K562 (cell line): ENCODE results near the gene ST6GALNAC2. TPM values are rescaled to one million over a fixed set of nuclear protein-coding genes. Genes with fewer than 3 reads are reported as not detected.

ENCODE experiments used
- BCLAF1 ChIP-seq, 2 experiments: fragments of 450-650 bp in 1 of 2; IDR thresholded peaks; 2 replicates each; pipeline ENCODE4 v1.6.1; 2011 to 2017; ENCODE audit warnings: low read depth in 2 of 2, antibody characterized with exemption in 1 of 2, borderline replicate concordance in 1 of 2, low read length in 1 of 2, mild to moderate bottlenecking in 1 of 2, mixed read lengths in 1 of 2; ENCODE audit not compliant: control insufficient read depth in 1 of 2
- DIDO1 ChIP-seq: fragments of 450-650 bp; IDR thresholded peaks from 2 replicates; pipeline ENCODE4 v1.6.1; 2016; ENCODE audit warnings: low read depth, missing biosample characterization, missing genetic modification characterization
- ETV5 ChIP-seq: sonication (generic); formaldehyde crosslinking; IDR thresholded peaks from 2 replicates; pipeline ENCODE4 v1.4.0; 2020; ENCODE audit warnings: low read depth, mild to moderate bottlenecking, missing genetic modification reagents
- HLTF ChIP-seq: fragments of 450-650 bp; IDR thresholded peaks from 2 replicates; pipeline ENCODE4 v1.6.1; 2016
- POLR2B ChIP-seq: fragments of 450-650 bp; IDR thresholded peaks from 2 replicates; pipeline ENCODE4 v1.6.1; 2018; ENCODE audit warnings: low read depth; ENCODE audit not compliant: partially characterized antibody
- RBFOX2 ChIP-seq: fragments of 200-400 bp; formaldehyde crosslinking; IDR thresholded peaks from 2 replicates; pipeline ENCODE4 v1.6.1; 2017; ENCODE audit warnings: low read depth, mild to moderate bottlenecking, low read length, moderate library complexity
- RBM34 ChIP-seq: fragments of 200-400 bp; formaldehyde crosslinking; IDR thresholded peaks from 2 replicates; pipeline ENCODE4 v1.6.1; 2018; ENCODE audit warnings: low read length, borderline replicate concordance; ENCODE audit not compliant: insufficient read depth
- SOX6 ChIP-seq: fragments of 450-650 bp; IDR thresholded peaks from 2 replicates; pipeline ENCODE4 v1.6.1; 2014; ENCODE audit warnings: mild to moderate bottlenecking
- ZNF408 ChIP-seq: fragments of 250-450 bp; sonication (Bioruptor Pico); IDR thresholded peaks from 2 replicates; pipeline ENCODE4 v1.4.0; 2020; ENCODE audit warnings: low read depth, mild to moderate bottlenecking, moderate library complexity
- polyA plus RNA-seq, 8 experiments: library from polyadenylated mRNA; depleted of rRNA in 4 of 8; stranded (reverse) in 5 of 8; unstranded in 3 of 8; fragments of >200 nt; fragmentation: Nextera tagmentation in 2 of 8; fragmentation: Illumina TruSeq in 1 of 8; extraction: Ambion mirVana in 2 of 8; extraction: Trizol in 1 of 8; gene quantifications; 2 replicates each; pipeline versions ENCODE4 v1.2.1 to v1.2.3, GENCODE V29; 2011 to 2014; ENCODE audit warnings: inconsistent platforms in 1 of 8, missing spikeins in 1 of 8
- total RNA-seq, 7 experiments: library from RNA; depleted of rRNA in 6 of 7; stranded (reverse); fragments of >200 nt in 6 of 7; fragmentation: Illumina TruSeq in 2 of 7; extraction: Trizol in 2 of 7; gene quantifications; 2 replicates each; pipeline versions ENCODE4 v1.2.1 to v1.2.3, GENCODE V29; 2011 to 2021; ENCODE audit warnings: low replicate concordance in 1 of 7
- TF ChIP-seq, protein P1 (sequence below): fragments of 200-800 bp; sonication (Bioruptor generic); IDR thresholded peaks from 2 replicates; pipeline ENCODE4 v1.6.1; 2016; ENCODE audit warnings: missing genetic modification characterization, missing compliant biosample characterization
- TF ChIP-seq, protein P2 (sequence below): fragments of 450-650 bp; IDR thresholded peaks from 2 replicates; pipeline ENCODE4 v1.6.1; 2016; ENCODE audit warnings: low read depth

ST6GALNAC2 gene
- total and polyA plus RNA-seq, 9 of the 15 experiments (the other 6 are each of a cell fraction or from before 2014, with no cell fraction given): 0.18 TPM; not detected in 8

DNA sequence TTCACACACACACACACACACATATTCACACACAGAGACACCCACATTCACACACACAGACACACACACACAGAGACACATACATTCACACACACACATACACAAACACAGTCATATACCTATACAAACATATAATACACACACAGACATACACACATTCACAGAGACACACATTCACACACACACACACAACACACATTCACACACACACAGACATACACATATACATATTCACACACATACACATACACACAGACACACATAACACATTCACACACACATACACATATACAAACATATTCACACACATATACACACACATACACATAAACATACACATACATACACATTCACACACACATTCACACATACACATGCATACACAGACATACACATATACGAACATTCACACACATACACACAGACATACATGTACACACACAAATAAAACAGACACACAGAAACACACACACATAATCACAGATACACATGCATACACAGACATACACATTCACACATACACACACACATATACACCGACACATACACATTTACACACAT is 37.9 kb downstream of the ST6GALNAC2 start (continued):
- no peak for TF ChIP-seq RBM34
- TF ChIP-seq ZNF408 (CRISPR knock-in tag): no peak
- TF ChIP-seq ETV5 (CRISPR knock-in tag): no peak
- 0 out of 2 replicates have a peak, but pooled peaks have one; percentile 55 for TF ChIP-seq DIDO1
- peak; percentile 36 for TF ChIP-seq POLR2B
- TF ChIP-seq SOX6: no peak
- TF ChIP-seq, protein P1, sequence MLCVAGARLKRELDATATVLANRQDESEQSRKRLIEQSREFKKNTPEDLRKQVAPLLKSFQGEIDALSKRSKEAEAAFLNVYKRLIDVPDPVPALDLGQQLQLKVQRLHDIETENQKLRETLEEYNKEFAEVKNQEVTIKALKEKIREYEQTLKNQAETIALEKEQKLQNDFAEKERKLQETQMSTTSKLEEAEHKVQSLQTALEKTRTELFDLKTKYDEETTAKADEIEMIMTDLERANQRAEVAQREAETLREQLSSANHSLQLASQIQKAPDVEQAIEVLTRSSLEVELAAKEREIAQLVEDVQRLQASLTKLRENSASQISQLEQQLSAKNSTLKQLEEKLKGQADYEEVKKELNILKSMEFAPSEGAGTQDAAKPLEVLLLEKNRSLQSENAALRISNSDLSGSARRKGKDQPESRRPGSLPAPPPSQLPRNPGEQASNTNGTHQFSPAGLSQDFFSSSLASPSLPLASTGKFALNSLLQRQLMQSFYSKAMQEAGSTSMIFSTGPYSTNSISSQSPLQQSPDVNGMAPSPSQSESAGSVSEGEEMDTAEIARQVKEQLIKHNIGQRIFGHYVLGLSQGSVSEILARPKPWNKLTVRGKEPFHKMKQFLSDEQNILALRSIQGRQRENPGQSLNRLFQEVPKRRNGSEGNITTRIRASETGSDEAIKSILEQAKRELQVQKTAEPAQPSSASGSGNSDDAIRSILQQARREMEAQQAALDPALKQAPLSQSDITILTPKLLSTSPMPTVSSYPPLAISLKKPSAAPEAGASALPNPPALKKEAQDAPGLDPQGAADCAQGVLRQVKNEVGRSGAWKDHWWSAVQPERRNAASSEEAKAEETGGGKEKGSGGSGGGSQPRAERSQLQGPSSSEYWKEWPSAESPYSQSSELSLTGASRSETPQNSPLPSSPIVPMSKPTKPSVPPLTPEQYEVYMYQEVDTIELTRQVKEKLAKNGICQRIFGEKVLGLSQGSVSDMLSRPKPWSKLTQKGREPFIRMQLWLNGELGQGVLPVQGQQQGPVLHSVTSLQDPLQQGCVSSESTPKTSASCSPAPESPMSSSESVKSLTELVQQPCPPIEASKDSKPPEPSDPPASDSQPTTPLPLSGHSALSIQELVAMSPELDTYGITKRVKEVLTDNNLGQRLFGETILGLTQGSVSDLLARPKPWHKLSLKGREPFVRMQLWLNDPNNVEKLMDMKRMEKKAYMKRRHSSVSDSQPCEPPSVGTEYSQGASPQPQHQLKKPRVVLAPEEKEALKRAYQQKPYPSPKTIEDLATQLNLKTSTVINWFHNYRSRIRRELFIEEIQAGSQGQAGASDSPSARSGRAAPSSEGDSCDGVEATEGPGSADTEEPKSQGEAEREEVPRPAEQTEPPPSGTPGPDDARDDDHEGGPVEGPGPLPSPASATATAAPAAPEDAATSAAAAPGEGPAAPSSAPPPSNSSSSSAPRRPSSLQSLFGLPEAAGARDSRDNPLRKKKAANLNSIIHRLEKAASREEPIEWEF (CRISPR knock-in tag): no peak
- TF ChIP-seq, protein P2, sequence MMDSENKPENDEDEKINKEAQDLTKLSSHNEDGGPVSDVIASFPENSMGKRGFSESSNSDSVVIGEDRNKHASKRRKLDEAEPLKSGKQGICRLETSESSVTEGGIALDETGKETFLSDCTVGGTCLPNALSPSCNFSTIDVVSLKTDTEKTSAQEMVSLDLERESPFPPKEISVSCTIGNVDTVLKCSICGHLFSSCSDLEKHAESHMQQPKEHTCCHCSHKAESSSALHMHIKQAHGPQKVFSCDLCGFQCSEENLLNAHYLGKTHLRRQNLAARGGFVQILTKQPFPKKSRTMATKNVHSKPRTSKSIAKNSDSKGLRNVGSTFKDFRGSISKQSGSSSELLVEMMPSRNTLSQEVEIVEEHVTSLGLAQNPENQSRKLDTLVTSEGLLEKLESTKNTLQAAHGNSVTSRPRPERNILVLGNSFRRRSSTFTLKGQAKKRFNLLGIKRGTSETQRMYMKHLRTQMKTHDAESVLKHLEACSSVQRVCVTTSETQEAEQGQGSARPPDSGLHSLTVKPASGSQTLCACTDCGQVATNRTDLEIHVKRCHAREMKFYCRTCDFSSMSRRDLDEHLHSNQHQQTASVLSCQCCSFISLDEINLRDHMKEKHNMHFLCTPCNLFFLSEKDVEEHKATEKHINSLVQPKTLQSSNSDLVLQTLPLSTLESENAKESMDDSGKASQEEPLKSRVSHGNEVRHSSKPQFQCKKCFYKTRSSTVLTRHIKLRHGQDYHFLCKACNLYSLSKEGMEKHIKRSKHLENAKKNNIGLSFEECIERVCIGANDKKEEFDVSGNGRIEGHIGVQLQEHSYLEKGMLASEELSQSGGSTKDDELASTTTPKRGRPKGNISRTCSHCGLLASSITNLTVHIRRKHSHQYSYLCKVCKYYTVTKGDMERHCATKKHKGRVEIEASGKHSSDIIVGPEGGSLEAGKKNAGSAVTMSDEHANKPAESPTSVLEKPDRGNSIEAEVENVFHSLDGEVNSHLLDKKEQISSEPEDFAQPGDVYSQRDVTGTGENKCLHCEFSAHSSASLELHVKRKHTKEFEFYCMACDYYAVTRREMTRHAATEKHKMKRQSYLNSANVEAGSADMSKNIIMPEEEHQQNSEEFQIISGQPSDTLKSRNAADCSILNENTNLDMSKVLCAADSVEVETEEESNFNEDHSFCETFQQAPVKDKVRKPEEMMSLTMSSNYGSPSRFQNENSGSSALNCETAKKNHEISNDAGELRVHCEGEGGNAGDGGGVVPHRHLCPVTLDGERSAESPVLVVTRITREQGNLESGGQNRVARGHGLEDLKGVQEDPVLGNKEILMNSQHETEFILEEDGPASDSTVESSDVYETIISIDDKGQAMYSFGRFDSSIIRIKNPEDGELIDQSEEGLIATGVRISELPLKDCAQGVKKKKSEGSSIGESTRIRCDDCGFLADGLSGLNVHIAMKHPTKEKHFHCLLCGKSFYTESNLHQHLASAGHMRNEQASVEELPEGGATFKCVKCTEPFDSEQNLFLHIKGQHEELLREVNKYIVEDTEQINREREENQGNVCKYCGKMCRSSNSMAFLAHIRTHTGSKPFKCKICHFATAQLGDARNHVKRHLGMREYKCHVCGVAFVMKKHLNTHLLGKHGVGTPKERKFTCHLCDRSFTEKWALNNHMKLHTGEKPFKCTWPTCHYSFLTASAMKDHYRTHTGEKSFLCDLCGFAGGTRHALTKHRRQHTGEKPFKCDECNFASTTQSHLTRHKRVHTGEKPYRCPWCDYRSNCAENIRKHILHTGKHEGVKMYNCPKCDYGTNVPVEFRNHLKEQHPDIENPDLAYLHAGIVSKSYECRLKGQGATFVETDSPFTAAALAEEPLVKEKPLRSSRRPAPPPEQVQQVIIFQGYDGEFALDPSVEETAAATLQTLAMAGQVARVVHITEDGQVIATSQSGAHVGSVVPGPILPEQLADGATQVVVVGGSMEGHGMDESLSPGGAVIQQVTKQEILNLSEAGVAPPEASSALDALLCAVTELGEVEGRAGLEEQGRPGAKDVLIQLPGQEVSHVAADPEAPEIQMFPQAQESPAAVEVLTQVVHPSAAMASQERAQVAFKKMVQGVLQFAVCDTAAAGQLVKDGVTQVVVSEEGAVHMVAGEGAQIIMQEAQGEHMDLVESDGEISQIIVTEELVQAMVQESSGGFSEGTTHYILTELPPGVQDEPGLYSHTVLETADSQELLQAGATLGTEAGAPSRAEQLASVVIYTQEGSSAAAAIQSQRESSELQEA: peak; percentile 58; the same call in 1 of the 2 replicates
- peak; percentile 85 for TF ChIP-seq HLTF
- no peak; a peak in 1 of 4 replicates for TF ChIP-seq BCLAF1 (IDR thresholded peaks at IDR 0.05; ENCODE audit: borderline replicate concordance in 1 of 2, control insufficient read depth in 1 of 2, low read depth in 2 of 2, low read length in 1 of 2)
- no peak for TF ChIP-seq RBFOX2
